Bronchial epithelial cell (primary cell): ENCODE results near the gene MARCOL. TPM values are rescaled to one million over a fixed set of nuclear protein-coding genes. Genes with fewer than 3 reads are reported as not detected.

Experiments
- DNase-seq: peaks from one replicate; pipeline ENCODE4 v3.0.0-alpha.2; 2010; ENCODE audit warnings: low read depth
- FAIRE-seq: peaks from 2 replicates; lab custom pipeline; 2011; peaks lifted over from hg19 to GRCh38; lab: Jason Lieb, UNC
- H3K27me3 ChIP-seq: 2 replicates; pipeline ENCODE4 v1.5.1; 2011; ENCODE audit warnings: low read length; ENCODE audit not compliant: control insufficient read depth, insufficient read depth
- H3K36me3 ChIP-seq: 2 replicates; pipeline ENCODE4 v1.5.1; 2011; ENCODE audit warnings: low read length; ENCODE audit not compliant: control insufficient read depth, insufficient read depth
- H3K4me3 ChIP-seq: 2 replicates; pipeline ENCODE4 v1.5.1; 2011; ENCODE audit warnings: mild to moderate bottlenecking, low read depth, low read length, control low read depth
- total RNA-seq: library from RNA; depleted of rRNA; stranded (reverse); fragments of >200 nt; gene quantifications from 2 replicates; pipeline ENCODE4 v1.2.1, GENCODE V29; 2014
- TF ChIP-seq, protein P1 (sequence below): IDR thresholded peaks from 2 replicates; pipeline ENCODE4 v1.5.1; 2011; ENCODE audit warnings: mild to moderate bottlenecking, moderate library complexity, low read length, control low read depth, inconsistent platforms; ENCODE audit not compliant: insufficient read depth, severe bottlenecking

Gene MARCOL, protein sequence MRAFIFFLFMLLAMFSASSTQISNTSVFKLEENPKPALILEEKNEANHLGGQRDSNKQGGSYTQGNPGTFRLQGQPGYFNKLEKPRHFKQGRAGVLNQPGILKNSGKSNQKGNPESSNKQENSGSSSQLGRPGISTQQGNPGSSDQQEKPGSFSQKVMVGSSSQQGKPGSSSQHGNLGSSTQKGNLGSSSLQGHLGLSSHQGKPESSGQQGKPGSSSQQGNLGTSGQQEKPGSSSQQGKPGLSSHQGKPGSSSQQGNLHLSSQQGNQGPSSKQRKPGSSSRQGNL
- not detected in 2 replicates for total RNA-seq

DNA sequence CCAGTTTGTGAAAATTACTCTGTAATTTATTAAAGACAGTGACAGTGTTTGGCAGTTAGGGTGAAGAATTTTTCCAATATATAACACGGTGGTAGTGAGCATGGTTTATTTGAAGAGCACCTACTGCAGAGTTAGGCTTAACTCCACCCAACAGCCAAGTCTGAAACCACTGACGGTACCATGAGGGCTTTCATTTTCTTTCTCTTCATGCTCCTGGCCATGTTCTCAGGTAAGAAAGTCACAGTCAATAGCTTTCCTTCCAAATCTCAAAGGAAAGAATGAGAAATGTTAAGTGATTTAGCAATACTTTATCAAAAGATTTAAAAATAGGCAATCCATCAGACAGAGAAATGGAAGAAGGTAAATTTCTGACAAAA is at the start of gene MARCOL:
MARCOL (plus strand) TSS at position 108 of the 377 bp plus-strand sequence; CDS start at position 181, 73 bp downstream.
- no peak for FAIRE-seq
- TF ChIP-seq, protein P1, sequence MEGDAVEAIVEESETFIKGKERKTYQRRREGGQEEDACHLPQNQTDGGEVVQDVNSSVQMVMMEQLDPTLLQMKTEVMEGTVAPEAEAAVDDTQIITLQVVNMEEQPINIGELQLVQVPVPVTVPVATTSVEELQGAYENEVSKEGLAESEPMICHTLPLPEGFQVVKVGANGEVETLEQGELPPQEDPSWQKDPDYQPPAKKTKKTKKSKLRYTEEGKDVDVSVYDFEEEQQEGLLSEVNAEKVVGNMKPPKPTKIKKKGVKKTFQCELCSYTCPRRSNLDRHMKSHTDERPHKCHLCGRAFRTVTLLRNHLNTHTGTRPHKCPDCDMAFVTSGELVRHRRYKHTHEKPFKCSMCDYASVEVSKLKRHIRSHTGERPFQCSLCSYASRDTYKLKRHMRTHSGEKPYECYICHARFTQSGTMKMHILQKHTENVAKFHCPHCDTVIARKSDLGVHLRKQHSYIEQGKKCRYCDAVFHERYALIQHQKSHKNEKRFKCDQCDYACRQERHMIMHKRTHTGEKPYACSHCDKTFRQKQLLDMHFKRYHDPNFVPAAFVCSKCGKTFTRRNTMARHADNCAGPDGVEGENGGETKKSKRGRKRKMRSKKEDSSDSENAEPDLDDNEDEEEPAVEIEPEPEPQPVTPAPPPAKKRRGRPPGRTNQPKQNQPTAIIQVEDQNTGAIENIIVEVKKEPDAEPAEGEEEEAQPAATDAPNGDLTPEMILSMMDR, result no peak
- no peak for DNase-seq
- H3K4me3 ChIP-seq, result no peak within 1 kb of the TSS
- H3K27me3 ChIP-seq, result no peaks in the 10 kb centered on the region
- no peaks in the 10 kb centered on the region for H3K36me3 ChIP-seq

DNA sequence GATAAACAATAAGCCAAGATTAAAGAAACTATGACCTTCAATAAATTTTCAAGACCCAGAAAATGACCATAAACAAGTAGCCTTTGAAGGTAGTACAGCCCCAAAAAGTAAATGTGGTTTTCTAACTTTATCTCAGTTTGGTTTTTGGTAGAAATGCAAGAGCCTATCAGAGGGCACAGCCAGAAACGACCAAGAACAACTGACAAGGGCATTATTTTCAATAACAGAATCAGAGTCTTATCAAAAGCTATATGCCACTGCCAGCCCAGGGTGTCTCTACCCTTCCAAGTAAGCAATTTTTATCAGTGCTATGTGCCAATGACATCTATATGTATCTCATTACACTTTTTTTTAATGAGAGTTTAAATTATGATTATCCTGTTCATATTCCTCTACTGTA is 47.3 kb upstream of the MARCOL start:
- no peaks in the 10 kb centered on the region for H3K27me3 ChIP-seq
- TF ChIP-seq, protein P1, result no peak
- H3K36me3 ChIP-seq, result no peaks in the 10 kb centered on the region
- H3K4me3 ChIP-seq, result no peak overlapping the region
- FAIRE-seq, result no peak
- DNase-seq, result no peak

DNA sequence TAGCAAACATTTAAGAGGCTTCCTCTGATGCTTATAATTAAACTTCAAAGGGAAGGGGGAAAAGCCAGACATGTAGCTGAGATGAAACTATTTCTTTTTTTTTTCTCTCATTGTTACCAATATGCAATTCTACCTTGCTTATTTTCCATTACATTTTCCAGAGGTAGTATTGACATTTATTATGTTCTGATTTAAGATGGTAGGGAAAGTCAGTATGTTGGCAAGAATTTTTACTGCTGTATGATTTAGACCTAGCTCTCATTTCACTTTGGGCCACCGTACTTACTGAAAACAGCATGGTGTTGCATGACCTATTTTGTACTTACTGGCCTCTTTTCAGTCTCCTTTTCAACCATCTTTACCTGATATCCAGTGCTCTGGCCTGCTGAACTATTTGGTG is 45.1 kb upstream of the MARCOL start:
- no peaks in the 10 kb centered on the region for H3K36me3 ChIP-seq
- no peaks in the 10 kb centered on the region for H3K27me3 ChIP-seq
- no peak overlapping the region for H3K4me3 ChIP-seq
- TF ChIP-seq, protein P1, result no peak
- FAIRE-seq (no peak), DNase-seq (no peak)

DNA sequence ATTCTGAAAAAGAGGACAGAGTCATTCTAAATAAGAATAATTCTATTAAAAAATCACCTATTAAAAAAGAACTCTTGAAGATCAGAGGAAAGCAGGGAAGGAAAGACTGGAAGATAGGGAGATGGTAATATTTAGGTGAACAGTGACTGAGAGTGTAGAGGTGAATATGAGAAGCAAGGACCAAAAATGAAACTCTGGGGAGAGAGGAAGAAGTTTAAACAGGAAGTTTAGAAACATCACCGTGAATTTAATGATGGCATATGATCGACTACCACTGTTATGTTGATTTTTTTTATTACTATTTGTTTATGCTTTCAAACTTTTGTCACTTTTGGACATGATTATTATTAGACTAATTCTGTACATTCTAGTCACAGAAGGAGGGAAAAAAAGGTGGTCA is 37.2 kb upstream of the MARCOL start:
- Histone ChIP-seq H3K4me3 (no peak overlapping the region), H3K27me3 (no peaks in the 10 kb centered on the region), H3K36me3 (no peaks in the 10 kb centered on the region)
- TF ChIP-seq, protein P1, result no peak
- FAIRE-seq (no peak), DNase-seq (no peak)

DNA sequence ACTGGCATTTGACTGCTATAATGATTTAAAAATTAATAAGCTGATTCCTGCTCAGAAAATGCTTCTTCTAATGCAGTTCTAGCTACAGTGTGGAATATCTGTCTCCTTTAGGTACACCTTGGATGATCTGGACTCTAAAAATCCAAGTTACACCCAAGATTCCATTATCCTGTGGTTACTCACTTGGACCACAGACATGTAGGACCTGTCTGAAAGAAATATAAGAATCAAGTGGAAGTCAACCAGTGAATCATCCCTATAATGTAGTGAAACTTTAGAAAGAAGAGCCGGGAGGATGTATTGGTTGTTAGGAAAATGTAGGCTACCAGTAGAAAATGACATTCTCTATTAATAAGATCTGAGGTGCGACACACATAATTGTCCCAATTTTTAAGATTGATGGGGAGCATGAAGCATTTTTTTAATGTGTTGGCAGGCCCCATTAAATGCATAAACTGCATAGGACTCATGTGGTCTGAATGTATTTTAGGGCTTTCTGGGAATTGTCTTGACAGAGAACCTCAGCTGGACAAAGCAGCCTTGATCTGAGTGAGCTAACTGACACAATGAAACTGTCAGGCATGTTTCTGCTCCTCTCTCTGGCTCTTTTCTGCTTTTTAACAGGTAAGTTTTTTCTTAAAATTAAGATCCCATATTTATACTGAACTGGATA is 35.7 kb upstream of the MARCOL start, which contains the start of gene SPINK6:
SPINK6 (plus strand) TSS at position 512 of the 673 bp plus-strand sequence; CDS start at position 567, 55 bp downstream.
- DNase-seq (peak; percentile 92), FAIRE-seq (no peak)
- TF ChIP-seq, protein P1, result no peak
- Histone ChIP-seq H3K27me3 (no peaks in the 10 kb centered on the region), H3K4me3 (no peak within 1 kb of the TSS), H3K36me3 (no peaks in the 10 kb centered on the region)
